Measurements from ENCODE around the gene AXDND1. TPM values are rescaled to one million over a fixed set of nuclear protein-coding genes. Genes with fewer than 3 reads are reported as not detected.

AXDND1 gene
- polyA plus RNA-seq, 1 donor from 2014 or later: 1.1 TPM

DNA sequence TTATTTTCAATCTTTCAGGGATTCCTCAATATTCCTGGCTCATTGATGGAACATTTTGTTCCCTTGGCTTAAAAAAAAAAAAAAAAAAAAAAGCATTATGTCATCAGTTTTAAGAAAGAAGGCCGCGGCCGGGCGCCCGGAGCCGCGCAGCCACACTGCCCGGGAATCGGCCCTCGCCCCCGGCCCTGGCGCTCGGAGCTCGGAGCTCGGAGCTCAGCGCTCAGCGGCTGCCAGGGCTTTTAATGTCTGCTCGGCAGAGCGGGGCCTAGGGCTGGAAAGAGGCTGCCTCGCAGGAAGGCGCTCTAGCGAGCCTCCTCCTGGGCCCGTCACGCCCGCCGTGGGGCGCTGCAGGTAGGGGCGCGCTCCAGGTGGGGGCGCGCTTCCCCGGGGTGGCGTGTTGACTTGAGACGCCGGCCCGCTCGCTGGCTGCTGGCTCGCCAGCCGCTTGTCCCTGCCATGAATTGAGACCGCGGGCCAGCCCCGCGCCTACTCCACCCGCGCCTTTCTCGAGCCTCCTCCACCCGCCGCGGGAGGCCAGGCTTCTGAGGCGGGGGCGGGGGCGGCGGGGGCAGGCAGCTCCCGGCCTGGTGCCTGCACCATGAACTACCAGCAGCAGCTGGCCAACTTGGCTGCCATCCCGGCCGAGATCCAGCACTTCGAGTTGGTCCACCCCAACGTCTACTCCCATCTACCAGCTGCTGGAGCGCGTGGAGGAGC lies 220.5 kb downstream of the AXDND1 start:
- H3F3A ChIP-seq (ENCODE audit: insufficient read depth, low read length, poor library complexity, severe bottlenecking): no peaks in the 10 kb centered on the region
- H3K4me2 ChIP-seq (ENCODE audit: low read length): no peak overlapping the region
- peak overlapping the region; percentile 21 for H3K4me3 ChIP-seq (ENCODE audit: low read length)
- H3K27ac ChIP-seq (ENCODE audit: low read length): no peak overlapping the region
- no peaks in the 10 kb centered on the region for H3K9me3 ChIP-seq (ENCODE audit: low read length)
- no peaks in the 10 kb centered on the region for H3K79me2 ChIP-seq (replicated peaks; ENCODE audit: insufficient read depth, low read length)
- no peaks in the 10 kb centered on the region for H3K9me2 ChIP-seq (ENCODE audit: insufficient read depth, low read length)
- TF ChIP-seq SMC3 (conservative IDR thresholded peaks at IDR 0.05; ENCODE audit: poor library complexity): no peak
- no peak for TF ChIP-seq POLR2AphosphoS5 (IDR thresholded peaks at IDR 0.05)
- no peak for TF ChIP-seq TAF1 (IDR thresholded peaks at IDR 0.05; ENCODE audit: low read depth)
- TF ChIP-seq, protein P1, sequence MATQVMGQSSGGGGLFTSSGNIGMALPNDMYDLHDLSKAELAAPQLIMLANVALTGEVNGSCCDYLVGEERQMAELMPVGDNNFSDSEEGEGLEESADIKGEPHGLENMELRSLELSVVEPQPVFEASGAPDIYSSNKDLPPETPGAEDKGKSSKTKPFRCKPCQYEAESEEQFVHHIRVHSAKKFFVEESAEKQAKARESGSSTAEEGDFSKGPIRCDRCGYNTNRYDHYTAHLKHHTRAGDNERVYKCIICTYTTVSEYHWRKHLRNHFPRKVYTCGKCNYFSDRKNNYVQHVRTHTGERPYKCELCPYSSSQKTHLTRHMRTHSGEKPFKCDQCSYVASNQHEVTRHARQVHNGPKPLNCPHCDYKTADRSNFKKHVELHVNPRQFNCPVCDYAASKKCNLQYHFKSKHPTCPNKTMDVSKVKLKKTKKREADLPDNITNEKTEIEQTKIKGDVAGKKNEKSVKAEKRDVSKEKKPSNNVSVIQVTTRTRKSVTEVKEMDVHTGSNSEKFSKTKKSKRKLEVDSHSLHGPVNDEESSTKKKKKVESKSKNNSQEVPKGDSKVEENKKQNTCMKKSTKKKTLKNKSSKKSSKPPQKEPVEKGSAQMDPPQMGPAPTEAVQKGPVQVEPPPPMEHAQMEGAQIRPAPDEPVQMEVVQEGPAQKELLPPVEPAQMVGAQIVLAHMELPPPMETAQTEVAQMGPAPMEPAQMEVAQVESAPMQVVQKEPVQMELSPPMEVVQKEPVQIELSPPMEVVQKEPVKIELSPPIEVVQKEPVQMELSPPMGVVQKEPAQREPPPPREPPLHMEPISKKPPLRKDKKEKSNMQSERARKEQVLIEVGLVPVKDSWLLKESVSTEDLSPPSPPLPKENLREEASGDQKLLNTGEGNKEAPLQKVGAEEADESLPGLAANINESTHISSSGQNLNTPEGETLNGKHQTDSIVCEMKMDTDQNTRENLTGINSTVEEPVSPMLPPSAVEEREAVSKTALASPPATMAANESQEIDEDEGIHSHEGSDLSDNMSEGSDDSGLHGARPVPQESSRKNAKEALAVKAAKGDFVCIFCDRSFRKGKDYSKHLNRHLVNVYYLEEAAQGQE (IDR thresholded peaks at IDR 0.05; ENCODE audit: borderline replicate concordance): no peak
- TF ChIP-seq EZH2 (IDR thresholded peaks at IDR 0.05; ENCODE audit: borderline replicate concordance, insufficient read depth, low read length, poor library complexity, severe bottlenecking): no peak
- TF ChIP-seq, protein P2, sequence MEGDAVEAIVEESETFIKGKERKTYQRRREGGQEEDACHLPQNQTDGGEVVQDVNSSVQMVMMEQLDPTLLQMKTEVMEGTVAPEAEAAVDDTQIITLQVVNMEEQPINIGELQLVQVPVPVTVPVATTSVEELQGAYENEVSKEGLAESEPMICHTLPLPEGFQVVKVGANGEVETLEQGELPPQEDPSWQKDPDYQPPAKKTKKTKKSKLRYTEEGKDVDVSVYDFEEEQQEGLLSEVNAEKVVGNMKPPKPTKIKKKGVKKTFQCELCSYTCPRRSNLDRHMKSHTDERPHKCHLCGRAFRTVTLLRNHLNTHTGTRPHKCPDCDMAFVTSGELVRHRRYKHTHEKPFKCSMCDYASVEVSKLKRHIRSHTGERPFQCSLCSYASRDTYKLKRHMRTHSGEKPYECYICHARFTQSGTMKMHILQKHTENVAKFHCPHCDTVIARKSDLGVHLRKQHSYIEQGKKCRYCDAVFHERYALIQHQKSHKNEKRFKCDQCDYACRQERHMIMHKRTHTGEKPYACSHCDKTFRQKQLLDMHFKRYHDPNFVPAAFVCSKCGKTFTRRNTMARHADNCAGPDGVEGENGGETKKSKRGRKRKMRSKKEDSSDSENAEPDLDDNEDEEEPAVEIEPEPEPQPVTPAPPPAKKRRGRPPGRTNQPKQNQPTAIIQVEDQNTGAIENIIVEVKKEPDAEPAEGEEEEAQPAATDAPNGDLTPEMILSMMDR (IDR thresholded peaks at IDR 0.05; ENCODE audit: poor library complexity, severe bottlenecking): no peak
- no peak for TF ChIP-seq RAD21 (conservative IDR thresholded peaks at IDR 0.05)
- TF ChIP-seq MXI1 (conservative IDR thresholded peaks at IDR 0.05; ENCODE audit: poor library complexity, severe bottlenecking): no peak
- no peak for TF ChIP-seq EP300 (conservative IDR thresholded peaks at IDR 0.05; ENCODE audit: poor library complexity, severe bottlenecking)
- H4K20me1 ChIP-seq (ENCODE audit: insufficient read depth): no peaks in the 10 kb centered on the region
- H3K27me3 ChIP-seq (ENCODE audit: insufficient read depth, low read depth, low read length): no peaks in the 10 kb centered on the region
- no peaks in the 10 kb centered on the region for H3K36me3 ChIP-seq (ENCODE audit: insufficient read depth, low read length)
- no peak overlapping the region for H2AFZ ChIP-seq (ENCODE audit: low read depth, low read length)
- no peak overlapping the region for H3K9ac ChIP-seq (ENCODE audit: low read length)

DNA sequence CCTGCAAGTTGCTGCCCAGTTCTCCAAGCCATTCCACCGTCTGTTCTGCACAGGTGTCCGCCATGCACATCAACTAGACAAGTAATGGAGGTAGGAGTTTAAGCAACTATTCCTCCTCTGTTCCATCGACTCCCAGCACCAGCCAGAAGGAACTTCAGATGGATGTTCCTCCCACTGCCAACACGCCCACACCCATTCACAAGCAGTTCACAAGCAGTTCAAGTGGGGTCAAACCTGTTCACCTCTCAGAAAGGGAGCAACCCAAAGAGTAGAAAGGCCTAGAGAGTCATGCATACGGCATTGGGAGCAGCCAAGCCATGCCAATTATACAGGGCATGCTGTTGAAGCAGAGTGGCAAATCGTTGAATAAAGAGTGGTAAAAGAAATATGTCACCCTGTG lies 221.6 kb downstream of the AXDND1 start:
- Histone ChIP-seq H3K9ac (ENCODE audit: low read length) (no peak overlapping the region), H3K9me2 (ENCODE audit: insufficient read depth, low read length) (no peaks in the 10 kb centered on the region), H3K27me3 (ENCODE audit: insufficient read depth, low read depth, low read length) (peaks cover 8% of the 10 kb centered on the region), H3K79me2 (replicated peaks; ENCODE audit: insufficient read depth, low read length) (no peaks in the 10 kb centered on the region), H2AFZ (ENCODE audit: low read depth, low read length) (no peak overlapping the region), H3K27ac (ENCODE audit: low read length) (no peak overlapping the region), H4K20me1 (ENCODE audit: insufficient read depth) (no peaks in the 10 kb centered on the region), H3K9me3 (ENCODE audit: low read length) (no peaks in the 10 kb centered on the region), H3K36me3 (ENCODE audit: insufficient read depth, low read length) (no peaks in the 10 kb centered on the region), H3F3A (ENCODE audit: insufficient read depth, low read length, poor library complexity, severe bottlenecking) (no peaks in the 10 kb centered on the region), H3K4me3 (ENCODE audit: low read length) (no peak overlapping the region), H3K4me2 (ENCODE audit: low read length) (no peak overlapping the region)
- TF ChIP-seq MXI1 (conservative IDR thresholded peaks at IDR 0.05; ENCODE audit: poor library complexity, severe bottlenecking): no peak
- no peak for TF ChIP-seq TAF1 (IDR thresholded peaks at IDR 0.05; ENCODE audit: low read depth)
- TF ChIP-seq RAD21 (conservative IDR thresholded peaks at IDR 0.05): no peak
- no peak for TF ChIP-seq SMC3 (conservative IDR thresholded peaks at IDR 0.05; ENCODE audit: poor library complexity)
- TF ChIP-seq, protein P1 (IDR thresholded peaks at IDR 0.05; ENCODE audit: borderline replicate concordance): no peak
- no peak for TF ChIP-seq POLR2AphosphoS5 (IDR thresholded peaks at IDR 0.05)
- no peak for TF ChIP-seq EP300 (conservative IDR thresholded peaks at IDR 0.05; ENCODE audit: poor library complexity, severe bottlenecking)

All from neural cell (in vitro differentiated cells).